Body of pancreas (tissue), 4 donors: Measurements from ENCODE around the gene HPSE2.

Experiments
- CTCF ChIP-seq, 7 experiments: fragments of 450-650 bp in 4 of 7; fragments of 200-600 bp in 3 of 7; sonication (generic) in 3 of 7; IDR thresholded peaks; one replicate each; pipeline ENCODE4 v1.5.1; 2016 to 2019; ENCODE audit warnings: antibody characterized with exemption in 7 of 7
- POLR2A ChIP-seq, 3 donors: fragments of 450-650 bp; IDR thresholded peaks; one replicate each; pipeline ENCODE4 v1.6.1; 2016; ENCODE audit warnings: antibody characterized with exemption in 3 of 3, mild to moderate bottlenecking in 2 of 3

- no peak for TF ChIP-seq CTCF (IDR thresholded peaks at IDR 0.05)
- no peak for TF ChIP-seq POLR2A (IDR thresholded peaks at IDR 0.05)
Measured at GRCh38 chr10:98478430-98479222, 757.0 kb downstream of the HPSE2 start.
